ENCODE data around the gene TAF10. TPM values are rescaled to one million over a fixed set of nuclear protein-coding genes. Genes with fewer than 3 reads are reported as not detected.
A peak's percentile ranks its signal among the peaks of the same experiment; 100 is the strongest.

Gene TAF10
- 15.3 TPM for total RNA-seq

- peak; percentile 89 for DNase-seq
Measured at GRCh38 chr11:6612213-6613041, at the start of gene TAF10. TAF10 (minus strand) TSS chr11:6612216; CDS start chr11:6612189, 27 bp downstream.

- no peak for DNase-seq
Measured at GRCh38 chr11:6660712-6661111, 48.7 kb upstream of the TAF10 start.

GRCh38 chr11:6658647-6659046 is 46.6 kb upstream of the TAF10 start:
- DNase-seq = no peak

GRCh38 chr11:6657346-6657745 is 45.3 kb upstream of the TAF10 start:
- no peak for DNase-seq

- no peak for DNase-seq
Measured at GRCh38 chr11:6656936-6657335, 44.9 kb upstream of the TAF10 start.

GRCh38 chr11:6656584-6656915 is 44.5 kb upstream of the TAF10 start:
- DNase-seq = no peak

- no peak for DNase-seq
Measured at GRCh38 chr11:6655790-6656583, 44.0 kb upstream of the TAF10 start, which contains the start of gene DCHS1. DCHS1 (minus strand) TSS chr11:6655809; CDS start chr11:6641613, 14,196 bp downstream.

GRCh38 chr11:6655020-6655789 is 43.2 kb upstream of the TAF10 start:
- DNase-seq = no peak

GRCh38 chr11:6654281-6655019 is 42.4 kb upstream of the TAF10 start:
- DNase-seq = no peak

GRCh38 chr11:6653656-6654055 is 41.6 kb upstream of the TAF10 start:
- DNase-seq = no peak

GRCh38 chr11:6653097-6653496 is 41.1 kb upstream of the TAF10 start:
- no peak for DNase-seq

- no peak for DNase-seq
Measured at GRCh38 chr11:6652182-6652581, 40.2 kb upstream of the TAF10 start.

- DNase-seq = no peak
Measured at GRCh38 chr11:6650980-6651379, 39.0 kb upstream of the TAF10 start.

- DNase-seq = no peak
Measured at GRCh38 chr11:6650104-6650503, 38.1 kb upstream of the TAF10 start.

GRCh38 chr11:6648501-6648900 is 36.5 kb upstream of the TAF10 start:
- no peak for DNase-seq

GRCh38 chr11:6647836-6648235 is 35.8 kb upstream of the TAF10 start:
- DNase-seq = no peak

- no peak for DNase-seq
Measured at GRCh38 chr11:6646918-6647679, 35.1 kb upstream of the TAF10 start.

GRCh38 chr11:6646576-6646917 is 34.5 kb upstream of the TAF10 start:
- DNase-seq = no peak

GRCh38 chr11:6646071-6646470 is 34.1 kb upstream of the TAF10 start:
- DNase-seq = no peak

GRCh38 chr11:6642957-6643356 is 30.9 kb upstream of the TAF10 start:
- DNase-seq = no peak

- no peak for DNase-seq
Measured at GRCh38 chr11:6640985-6641701, 29.1 kb upstream of the TAF10 start.

Measured in occipital lobe (tissue), 2 donors.